Cerebellar cortex (tissue), 1 donor: ENCODE measurements around the gene IDUA.

Experiments used
- DNase-seq: peaks from one replicate; pipeline ENCODE4 v3.0.0-alpha.2; 2015; ENCODE audit warnings: low spot score

IDUA gene

DNA sequence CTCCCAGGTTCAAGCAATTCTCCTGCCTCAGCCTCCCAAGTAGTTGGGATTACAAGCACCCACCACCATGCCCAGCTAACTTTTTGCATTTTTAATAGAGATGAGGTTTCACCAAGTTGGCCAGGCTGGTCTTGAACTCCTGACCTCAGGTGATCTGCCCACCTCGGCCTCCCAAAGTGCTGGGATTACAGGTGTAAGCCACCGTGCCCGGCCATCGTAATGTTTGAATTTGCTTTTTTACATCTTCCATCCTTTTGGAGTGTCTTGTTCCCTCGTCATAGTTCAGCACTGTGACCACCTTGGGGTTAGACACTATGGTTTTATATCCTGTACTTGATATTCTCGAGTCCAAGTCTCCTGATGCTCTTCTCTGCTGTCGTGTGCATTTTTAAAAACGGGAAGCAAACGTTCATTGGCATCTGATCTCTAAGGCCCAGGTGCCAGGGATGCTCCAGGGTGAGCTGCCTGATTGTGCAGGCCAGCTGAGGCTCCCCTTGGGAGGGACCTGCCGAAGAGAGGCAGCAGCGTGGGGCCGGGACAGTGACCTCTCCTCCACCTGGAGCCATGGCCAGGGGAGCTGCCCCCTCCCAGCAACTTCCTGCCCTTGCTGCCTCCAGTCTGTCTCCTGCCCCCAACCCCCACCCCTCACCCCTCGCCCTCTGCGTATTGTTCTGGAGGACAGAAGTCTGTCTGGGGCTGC lies 30.2 kb upstream of the IDUA start:
- DNase-seq, result no peak

DNA sequence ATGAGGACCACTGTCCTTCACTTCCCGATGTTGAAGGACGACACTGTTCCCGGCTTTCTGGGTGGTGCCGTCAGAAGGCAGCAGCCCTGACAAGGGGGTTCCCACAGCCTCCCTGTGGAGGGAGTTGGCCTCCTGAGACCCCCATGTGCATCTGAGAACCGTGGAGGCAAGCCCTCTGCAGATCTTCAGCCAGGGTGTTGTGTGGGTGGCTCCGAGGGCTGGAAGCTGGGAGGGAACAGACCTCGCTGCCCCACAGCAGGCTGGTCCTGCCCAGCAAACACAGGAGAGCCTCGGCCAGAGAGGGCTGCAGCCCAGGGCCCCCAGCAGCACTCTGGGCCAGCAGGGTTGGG lies 29.6 kb upstream of the IDUA start:
- no peak for DNase-seq

DNA sequence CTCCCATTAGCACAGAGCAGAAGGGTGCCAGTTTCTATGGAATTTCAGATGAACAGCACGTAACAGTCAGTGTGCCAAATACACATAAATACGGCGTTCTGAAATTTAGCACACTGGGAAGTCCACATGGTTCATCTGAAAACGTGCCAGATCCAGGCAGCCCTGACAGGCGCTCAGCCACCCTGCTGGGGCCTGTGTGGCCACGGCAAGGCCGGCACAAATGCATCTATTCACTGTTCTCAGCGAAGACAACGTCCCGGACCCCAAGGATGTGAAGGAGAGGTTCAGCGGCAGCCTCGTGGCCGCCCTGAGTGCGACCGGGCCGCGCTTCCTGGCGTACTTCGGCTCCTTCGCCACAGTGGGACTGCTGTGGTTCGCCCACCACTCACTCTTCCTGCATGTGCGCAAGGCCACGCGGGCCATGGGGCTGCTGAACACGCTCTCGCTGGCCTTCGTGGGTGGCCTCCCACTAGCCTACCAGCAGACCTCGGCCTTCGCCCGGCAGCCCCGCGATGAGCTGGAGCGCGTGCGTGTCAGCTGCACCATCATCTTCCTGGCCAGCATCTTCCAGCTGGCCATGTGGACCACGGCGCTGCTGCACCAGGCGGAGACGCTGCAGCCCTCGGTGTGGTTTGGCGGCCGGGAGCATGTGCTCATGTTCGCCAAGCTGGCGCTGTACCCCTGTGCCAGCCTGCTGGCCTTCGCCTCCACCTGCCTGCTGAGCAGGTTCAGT lies 29.1 kb upstream of the IDUA start:
- DNase-seq, result peak; percentile 84

GRCh38 chr4:958314-958665 lies 28.6 kb upstream of the IDUA start:
- DNase-seq, result no peak

GRCh38 chr4:958696-959337 lies 28.0 kb upstream of the IDUA start:
- no peak for DNase-seq

DNA sequence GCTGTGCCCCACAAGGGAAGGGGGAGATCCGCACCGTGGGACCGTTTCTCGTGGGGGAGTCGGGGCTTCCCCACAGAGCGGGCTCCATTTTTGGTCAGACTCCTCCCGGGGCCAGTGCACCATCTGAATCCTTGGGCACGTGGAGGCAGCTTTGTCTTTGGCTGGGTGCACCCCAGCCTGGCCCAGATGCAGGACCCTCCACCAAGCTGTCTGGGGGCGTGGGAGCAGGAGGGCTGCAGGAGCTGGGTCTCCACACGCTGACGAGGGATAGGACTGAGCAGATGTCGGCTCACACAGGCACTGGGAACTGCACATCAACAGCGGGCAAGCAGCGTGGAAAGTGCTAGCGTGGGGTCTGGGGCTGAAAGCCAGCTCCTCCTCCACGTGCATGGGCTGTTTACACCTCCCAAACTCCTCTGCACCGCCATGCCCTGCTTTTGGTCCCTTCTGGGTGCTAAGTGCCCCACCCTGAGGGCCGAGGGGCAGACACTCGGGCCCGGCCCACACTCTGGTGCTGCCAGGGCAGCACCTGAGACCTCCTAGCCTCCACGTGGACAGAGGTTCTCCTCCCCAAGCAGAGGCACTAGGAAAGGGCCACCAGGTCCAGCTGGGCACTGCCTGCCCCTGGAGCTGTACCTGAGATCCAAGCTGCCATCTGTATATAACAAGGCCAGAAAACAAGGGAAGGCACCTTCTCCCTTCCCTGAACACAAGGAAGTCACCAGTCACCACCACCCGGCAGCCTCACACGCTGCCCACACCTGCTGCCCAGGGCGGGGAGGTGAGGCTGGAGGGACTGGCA lies 27.3 kb upstream of the IDUA start:
- DNase-seq, result no peak

DNA sequence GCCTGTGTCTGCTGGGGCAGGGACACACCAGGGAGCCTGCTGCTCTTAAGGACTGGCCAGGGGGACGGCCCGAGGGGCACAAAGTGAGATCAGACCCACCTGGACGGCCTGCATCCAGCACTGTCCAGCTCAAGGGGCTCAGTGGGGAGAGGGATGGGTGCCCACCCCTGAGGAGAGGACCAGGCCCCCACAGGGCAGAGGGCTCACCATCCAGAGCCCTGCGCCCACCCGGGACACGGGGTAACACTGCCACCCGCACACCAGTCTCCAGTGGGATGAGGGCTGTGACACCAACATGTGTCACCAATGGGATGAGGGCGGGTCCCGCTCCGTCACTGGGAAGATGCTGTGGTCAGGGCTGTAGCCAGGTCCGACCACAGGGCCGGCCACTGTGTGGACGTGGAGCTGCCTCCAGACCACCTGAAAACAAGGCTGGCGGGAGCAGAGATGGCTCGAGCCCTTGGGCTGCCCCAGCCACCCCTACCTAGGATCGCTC lies 26.7 kb upstream of the IDUA start:
- no peak for DNase-seq

GRCh38 chr4:960636-961350 lies 26.1 kb upstream of the IDUA start:
- no peak for DNase-seq

- DNase-seq, result peak; percentile 74
These were observed 25.3 kb upstream of the IDUA start for GRCh38 chr4:961351-962230.

DNA sequence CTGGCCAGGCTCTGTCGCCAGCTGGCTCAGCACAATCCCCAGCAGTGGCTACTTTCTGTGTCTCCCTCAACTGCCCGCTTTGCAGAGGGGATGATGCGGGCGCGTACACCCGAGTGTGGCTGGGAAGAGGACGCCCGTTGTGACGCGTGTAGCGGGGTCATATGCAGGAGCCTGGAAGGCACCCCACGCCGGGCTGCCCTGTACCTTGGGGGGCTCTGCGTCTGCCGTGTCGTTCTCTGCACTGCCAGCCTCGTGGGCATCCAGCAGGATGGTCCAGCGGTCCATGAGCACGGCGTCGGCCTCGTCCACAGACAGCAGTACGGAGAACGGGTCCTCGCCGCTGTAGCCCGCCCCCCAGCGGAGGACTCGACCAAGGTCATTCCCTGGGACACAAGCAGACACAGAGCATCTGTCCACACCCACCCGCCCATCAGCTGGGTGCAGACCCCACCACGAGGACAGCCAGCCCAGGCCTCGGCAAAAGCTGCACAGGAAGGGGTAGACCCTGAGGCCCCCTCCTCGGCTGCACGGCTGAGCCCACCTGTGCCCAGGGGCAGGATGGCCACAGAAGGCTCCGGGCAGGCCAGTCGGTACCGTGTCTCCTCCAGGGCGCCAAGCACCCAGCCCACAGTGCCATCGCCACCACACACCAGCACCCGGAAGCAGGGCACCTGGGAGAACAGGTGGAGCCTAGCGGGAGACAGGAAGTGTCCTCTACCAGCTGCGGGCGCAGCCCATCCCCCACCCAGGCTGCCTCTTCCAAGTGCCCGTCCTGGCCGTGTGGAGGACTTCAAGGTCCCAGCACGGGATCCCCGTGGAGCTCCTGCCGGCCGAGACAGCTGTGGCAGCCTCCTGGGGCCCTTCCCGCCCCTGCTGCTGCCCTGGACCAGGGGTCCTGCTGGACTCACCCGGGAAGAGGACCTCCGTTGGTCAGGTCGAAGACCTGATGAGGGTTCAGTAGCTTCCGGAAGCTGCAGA lies 24.3 kb upstream of the IDUA start:
- DNase-seq, result no peak

DNA sequence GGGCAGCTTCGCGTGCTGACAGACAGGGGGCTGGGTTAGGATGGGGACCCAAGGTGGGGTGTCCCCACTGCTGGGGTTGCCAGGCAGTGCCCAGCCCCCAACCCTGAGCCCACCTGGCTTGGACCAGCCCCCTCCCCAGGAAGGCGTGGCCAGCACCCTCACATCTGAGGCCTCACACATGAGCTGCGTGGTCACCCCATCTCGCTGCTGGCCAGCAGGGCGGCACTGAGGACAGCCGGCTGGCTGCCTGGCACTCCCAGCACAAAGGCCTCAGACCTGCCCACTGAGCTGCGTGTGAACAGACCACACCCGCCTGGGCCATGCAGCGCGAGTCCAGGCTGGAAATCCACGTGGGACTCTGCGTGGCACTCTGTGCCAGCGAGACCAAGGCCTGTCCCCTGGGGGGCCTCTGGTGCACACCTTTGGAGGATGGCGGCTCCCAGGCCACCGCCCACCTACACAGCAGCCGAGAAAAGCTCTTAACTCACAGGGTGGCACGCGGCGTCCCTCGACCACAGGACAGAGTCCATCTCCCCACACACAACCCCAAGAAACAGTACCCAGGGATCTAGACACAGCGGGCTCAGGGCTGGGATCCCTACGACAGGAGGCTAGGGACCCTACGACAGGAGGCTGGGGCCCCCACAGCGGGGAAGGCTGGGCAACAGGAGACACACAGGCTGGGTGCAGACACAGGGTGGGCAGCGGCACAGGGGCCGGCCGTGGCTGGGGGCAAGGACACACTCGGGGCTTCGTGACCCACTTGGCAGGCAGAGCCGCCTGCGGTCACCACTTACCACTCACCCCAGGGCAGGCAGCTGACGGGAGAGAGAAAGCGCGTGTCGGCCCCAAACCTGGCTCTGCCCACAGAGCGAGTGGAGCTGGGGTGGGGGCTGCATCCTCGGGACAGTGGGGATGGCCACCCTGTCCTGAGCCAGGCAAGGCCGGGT lies 23.3 kb upstream of the IDUA start:
- DNase-seq, result no peak

DNA sequence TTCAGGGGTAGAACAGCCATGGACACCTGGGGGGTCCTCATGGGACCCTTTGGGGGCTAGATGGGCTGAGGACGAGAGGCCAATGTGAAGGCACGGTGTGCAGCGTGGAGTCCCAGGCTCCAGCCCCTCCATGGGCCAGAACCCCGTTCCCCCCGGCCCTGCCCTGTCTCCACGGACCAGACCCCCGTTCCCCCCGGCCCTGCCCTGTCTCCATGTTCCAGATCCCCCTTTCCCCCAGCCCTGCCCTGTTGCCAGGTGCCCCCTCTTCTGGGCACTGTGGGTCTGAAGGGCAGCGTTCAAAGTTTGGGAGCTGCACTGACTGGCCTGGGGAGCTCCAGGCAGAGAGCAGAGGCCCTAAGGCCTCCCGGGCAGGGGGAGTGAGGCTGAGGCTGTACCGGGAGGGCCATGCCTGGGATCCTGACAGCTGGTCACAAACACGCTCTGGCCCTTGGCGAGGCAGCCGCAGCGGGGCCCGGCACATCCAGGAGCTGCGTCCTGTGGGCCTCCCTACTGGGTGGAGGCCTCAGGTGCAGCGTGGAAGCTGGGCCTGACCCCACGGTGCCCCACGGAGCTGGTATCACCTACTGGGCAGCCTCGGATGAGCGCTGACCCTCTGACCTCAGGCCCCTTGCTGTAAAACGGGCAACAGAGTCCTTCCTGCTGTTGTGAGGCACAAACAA lies 22.4 kb upstream of the IDUA start:
- DNase-seq, result no peak

GRCh38 chr4:965048-965765 lies 21.6 kb upstream of the IDUA start:
- DNase-seq, result no peak

- no peak for DNase-seq
These were observed 21.1 kb upstream of the IDUA start for GRCh38 chr4:965766-966134.

GRCh38 chr4:966266-967112 lies 20.4 kb upstream of the IDUA start:
- DNase-seq, result no peak
